Epidermal melanocyte (primary cell): ENCODE measurements around the gene QPRT.
"Not testable (repeated sequence)": the region's sequence is repeated elsewhere in the genome, so short reads cannot be mapped to it uniquely, and the experiment has no call there.

Source experiments
- DNase-seq: peaks from one replicate; pipeline ENCODE4 v3.0.0; 2011; ENCODE audit warnings: low spot score; ENCODE audit not compliant: insufficient read length

The QPRT gene

DNA sequence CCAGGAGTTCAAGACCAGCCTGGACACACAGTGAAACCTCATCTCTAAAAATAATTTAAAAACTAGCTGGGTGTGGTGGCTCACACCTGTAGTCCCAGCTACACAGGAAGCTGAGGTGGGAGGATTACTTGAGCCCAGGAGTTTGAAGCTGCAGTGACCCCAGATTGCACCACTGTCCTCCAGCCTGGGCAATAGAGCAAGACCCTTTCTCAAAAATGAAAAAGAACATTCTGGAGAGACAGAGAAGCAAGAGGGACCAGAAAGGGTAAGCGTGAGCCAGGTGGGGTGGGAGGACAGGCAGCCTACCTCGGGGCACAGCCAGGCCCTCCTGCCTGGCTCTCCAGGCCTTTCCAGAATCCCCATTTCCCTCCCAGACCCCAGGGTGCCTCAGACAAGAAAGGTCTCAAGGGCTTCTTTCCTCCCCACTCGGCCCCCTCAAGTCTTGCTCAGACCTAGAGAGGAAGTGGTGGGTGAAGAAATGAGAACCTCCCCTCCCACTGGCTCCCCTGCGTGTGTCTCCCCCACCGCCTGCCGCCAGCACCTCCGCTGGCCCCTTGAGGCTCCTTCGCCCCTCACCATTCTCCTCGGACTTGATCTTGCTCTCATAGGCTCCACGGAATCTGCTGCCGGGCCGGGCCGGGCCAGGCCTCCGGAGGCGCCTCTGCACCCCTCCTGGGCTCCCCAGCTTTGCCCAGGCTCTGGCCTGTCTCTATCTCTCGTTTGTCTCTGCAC, 66.3 kb downstream of the QPRT start:
- DNase-seq, result no peak

GRCh38 chr16:29745853-29746345, 66.9 kb downstream of the QPRT start, which contains the start of gene C16orf54:
Gene C16orf54, minus strand, starts transcription at chr16:29745990. Its CDS starts 1,039 bp downstream, at chr16:29744951.
- no peak for DNase-seq

DNA sequence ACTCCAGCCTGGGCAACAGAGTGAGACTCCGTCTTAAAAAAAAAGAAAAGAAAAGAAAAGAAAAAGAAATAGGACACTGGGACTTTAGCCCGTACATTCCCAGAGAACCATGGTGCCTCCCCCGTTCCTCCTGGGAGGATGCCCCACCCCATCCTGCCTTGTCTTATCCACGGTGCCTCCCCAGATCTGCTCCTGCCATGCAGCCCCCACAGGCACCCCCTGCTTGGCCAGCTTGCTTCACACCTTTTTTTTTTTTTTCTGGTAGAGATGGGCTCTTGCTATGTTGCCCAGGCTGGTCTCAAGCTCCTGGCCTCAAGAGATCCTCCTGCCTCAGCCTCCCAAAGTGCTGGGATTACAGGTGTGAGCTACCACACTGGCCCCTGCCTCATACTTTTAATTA, 67.5 kb downstream of the QPRT start:
- not testable (repeated sequence) for DNase-seq
